SK-N-SH treated with all-trans-retinoic acid at 6 μM for 48 hours (cell line): ENCODE measurements around the gene RREB1.

ENCODE experiments used
- TF ChIP-seq, protein P1 (sequence below): fragments of 250-450 bp; sonication (Bioruptor Pico); IDR thresholded peaks from 2 replicates; pipeline ENCODE4 v1.8.0; 2020; ENCODE audit warnings: mild to moderate bottlenecking, moderate library complexity, borderline replicate concordance
- TF ChIP-seq, protein P2 (sequence below): fragments of 250-450 bp; sonication (Bioruptor Pico); IDR thresholded peaks from 2 replicates; pipeline ENCODE4 v1.5.1; 2021; ENCODE audit warnings: mild to moderate bottlenecking, moderate library complexity
- TF ChIP-seq, protein P3 (sequence below): fragments of 250-450 bp; sonication (Bioruptor Pico); IDR thresholded peaks from 2 replicates; pipeline ENCODE4 v1.5.1; 2020; ENCODE audit warnings: low read depth, mild to moderate bottlenecking, moderate library complexity

DNA sequence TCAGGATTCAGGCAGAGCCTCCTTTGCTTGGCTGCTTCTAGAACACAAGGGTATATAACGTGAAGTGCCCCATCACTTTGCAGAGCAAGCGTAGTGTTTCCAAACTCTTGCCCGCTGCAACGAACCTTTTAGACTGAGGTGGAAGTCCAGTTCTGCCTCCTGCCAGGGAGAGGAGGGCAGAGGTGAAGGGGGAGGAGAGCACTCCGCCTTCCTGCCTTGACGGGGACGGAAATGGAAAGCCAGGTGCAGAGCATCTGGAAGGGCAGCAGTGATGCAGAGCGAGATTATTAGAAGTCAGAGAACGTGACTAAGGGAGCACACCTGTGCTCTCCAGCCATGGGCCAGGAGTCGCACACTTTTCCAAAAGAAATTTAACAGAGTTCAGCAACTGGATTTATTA, 63.4 kb downstream of the RREB1 start:
- TF ChIP-seq, protein P1, sequence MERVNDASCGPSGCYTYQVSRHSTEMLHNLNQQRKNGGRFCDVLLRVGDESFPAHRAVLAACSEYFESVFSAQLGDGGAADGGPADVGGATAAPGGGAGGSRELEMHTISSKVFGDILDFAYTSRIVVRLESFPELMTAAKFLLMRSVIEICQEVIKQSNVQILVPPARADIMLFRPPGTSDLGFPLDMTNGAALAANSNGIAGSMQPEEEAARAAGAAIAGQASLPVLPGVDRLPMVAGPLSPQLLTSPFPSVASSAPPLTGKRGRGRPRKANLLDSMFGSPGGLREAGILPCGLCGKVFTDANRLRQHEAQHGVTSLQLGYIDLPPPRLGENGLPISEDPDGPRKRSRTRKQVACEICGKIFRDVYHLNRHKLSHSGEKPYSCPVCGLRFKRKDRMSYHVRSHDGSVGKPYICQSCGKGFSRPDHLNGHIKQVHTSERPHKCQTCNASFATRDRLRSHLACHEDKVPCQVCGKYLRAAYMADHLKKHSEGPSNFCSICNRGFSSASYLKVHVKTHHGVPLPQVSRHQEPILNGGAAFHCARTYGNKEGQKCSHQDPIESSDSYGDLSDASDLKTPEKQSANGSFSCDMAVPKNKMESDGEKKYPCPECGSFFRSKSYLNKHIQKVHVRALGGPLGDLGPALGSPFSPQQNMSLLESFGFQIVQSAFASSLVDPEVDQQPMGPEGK, result no peak
- TF ChIP-seq, protein P2, sequence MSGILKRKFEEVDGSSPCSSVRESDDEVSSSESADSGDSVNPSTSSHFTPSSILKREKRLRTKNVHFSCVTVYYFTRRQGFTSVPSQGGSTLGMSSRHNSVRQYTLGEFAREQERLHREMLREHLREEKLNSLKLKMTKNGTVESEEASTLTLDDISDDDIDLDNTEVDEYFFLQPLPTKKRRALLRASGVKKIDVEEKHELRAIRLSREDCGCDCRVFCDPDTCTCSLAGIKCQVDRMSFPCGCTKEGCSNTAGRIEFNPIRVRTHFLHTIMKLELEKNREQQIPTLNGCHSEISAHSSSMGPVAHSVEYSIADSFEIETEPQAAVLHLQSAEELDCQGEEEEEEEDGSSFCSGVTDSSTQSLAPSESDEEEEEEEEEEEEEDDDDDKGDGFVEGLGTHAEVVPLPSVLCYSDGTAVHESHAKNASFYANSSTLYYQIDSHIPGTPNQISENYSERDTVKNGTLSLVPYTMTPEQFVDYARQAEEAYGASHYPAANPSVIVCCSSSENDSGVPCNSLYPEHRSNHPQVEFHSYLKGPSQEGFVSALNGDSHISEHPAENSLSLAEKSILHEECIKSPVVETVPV, result no peak
- TF ChIP-seq, protein P3, sequence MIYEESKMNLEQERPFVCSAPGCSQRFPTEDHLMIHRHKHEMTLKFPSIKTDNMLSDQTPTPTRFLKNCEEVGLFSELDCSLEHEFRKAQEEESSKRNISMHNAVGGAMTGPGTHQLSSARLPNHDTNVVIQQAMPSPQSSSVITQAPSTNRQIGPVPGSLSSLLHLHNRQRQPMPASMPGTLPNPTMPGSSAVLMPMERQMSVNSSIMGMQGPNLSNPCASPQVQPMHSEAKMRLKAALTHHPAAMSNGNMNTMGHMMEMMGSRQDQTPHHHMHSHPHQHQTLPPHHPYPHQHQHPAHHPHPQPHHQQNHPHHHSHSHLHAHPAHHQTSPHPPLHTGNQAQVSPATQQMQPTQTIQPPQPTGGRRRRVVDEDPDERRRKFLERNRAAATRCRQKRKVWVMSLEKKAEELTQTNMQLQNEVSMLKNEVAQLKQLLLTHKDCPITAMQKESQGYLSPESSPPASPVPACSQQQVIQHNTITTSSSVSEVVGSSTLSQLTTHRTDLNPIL (CRISPR knock-in tag), result no peak
